SH-SY5Y (cell line): Measurements from ENCODE around the gene CDH4.

Source experiments
- GATA2 ChIP-seq: IDR thresholded peaks from 2 replicates; pipeline ENCODE4 v1.6.1; 2011; ENCODE audit warnings: mild to moderate bottlenecking, low read depth, low read length
- GATA3 ChIP-seq: IDR thresholded peaks from 2 replicates; pipeline ENCODE4 v1.6.1; 2011; ENCODE audit warnings: low read depth, mild to moderate bottlenecking, low read length, moderate library complexity

GRCh38 chr20:61435823-61436220, 183.8 kb downstream of the CDH4 start:
- TF ChIP-seq GATA2 (no peak), GATA3 (no peak)
